Skeletal muscle cell (primary cell): ENCODE results near the gene GSTM5.
"Not testable (repeated sequence)": the region's sequence is repeated elsewhere in the genome, so short reads cannot be mapped to it uniquely, and the experiment has no call there.

Experiments
- DNase-seq: peaks from one replicate; pipeline ENCODE4 v3.0.0-alpha.2; 2010; ENCODE audit warnings: low read depth
- H3K4me3 ChIP-seq: 2 replicates; pipeline ENCODE4 v1.5.1; 2011; ENCODE audit warnings: low read depth, mild to moderate bottlenecking, control low read depth, low read length, moderate library complexity

The GSTM5 gene

DNA sequence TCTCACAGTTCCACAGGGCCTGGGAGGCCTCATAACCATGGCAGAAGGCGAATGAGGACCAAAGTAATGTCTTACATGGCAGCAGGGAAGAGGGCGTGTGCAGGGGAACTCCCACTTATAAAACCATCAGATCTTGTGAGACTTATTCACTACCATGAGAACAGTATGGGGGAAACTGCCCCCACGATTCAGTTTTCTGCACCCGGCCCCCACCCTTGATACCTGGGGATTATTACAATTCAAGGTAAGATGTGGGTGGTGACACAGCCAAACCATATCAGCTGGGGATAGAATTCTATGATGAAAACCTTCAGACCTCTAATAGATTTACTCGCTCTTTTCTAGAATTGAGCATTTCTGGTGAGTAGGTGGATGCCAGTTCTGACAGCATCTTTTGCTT lies 17.7 kb upstream of the GSTM5 start:
- DNase-seq, H3K4me3 ChIP-seq: not testable (repeated sequence)

DNA sequence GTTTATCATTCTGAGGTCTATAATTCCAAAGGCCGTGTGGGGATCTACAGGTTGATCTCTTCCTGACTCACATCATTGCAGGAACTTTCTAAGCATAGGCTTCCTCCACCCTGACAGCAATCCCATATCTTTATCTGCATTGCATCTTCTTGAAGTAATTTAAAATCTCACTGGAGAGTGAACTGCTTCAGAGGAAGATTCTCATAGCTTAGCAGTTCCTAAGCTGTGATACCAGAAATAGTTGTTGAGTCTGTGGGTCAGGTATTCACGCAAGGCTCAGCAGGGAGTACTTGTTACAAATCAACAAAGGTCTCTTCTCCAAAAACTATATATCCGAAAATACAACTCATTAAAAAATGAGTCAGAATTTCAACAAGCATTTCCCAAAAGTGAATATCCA lies 16.9 kb upstream of the GSTM5 start:
- not testable (repeated sequence) for H3K4me3 ChIP-seq, DNase-seq

- DNase-seq = no peak
- no peak overlapping the region for H3K4me3 ChIP-seq
Observed at GRCh38 chr1:109697066-109697465, 15.0 kb upstream of the GSTM5 start.

- H3K4me3 ChIP-seq, DNase-seq: not testable (repeated sequence)
Observed at GRCh38 chr1:109697861-109698260, 14.2 kb upstream of the GSTM5 start.

- DNase-seq, H3K4me3 ChIP-seq: not testable (repeated sequence)
Observed at GRCh38 chr1:109702940-109703339, 9.1 kb upstream of the GSTM5 start.

- no peak overlapping the region for H3K4me3 ChIP-seq
- DNase-seq = no peak
Observed at GRCh38 chr1:109704173-109704572, 7.9 kb upstream of the GSTM5 start.

DNA sequence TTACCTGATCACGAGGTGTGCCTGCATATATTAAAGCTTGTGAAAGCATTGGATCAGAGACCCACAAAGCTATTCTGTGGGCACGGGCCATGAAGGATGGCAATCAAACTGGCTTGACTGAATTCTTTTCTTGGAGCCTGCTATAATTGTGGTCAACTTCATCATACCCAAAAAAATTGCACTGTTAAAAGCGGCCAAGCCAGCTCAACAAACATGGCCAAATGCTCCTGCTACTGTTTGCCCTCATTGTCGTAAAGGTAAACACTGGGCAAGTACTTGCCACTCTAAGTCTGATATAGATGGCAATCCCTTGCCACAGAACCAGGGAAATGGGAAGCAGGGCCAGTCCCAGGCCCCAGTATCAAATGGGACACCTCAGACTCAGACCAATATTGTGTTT lies 6.6 kb upstream of the GSTM5 start:
- no peak overlapping the region for H3K4me3 ChIP-seq
- no peak for DNase-seq

DNA sequence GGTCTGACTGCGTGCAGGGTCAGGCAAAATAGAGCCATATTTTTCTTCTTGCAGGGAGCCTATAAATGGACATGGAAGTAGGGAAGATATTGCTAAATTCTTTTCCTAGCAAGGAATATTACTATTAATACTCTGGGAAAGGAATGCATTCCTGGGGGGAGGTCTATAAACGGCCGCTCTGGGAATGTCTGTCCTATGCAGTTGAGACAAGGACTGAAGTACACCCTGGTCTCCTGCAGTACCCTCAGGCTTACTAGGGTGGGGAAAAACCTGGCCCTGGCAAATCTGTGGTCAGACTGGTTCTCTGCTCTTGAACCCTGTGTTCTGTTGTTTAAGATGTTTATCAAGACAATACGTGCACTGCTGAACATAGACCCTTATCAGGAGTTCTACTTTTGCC lies 3.1 kb upstream of the GSTM5 start:
- not testable (repeated sequence) for DNase-seq, H3K4me3 ChIP-seq

DNA sequence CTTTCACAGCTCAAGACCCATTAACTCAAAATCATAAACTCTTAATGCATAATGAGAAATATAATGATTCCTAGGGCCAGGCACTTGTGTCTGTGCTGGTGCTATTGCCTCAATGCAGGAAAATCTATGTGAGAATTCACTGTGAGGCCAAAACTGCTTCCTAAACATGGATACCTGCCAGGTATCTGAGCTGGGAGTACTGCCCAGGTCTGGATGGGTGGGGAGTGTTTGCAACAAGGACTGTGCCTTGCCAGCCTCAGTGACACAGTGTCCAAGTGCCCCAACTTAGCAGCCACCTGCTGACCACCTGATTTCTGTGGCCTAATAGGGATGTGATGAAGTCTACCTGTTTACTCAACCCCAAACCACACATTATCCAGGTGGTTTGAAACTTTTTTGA lies 2.2 kb upstream of the GSTM5 start:
- DNase-seq, H3K4me3 ChIP-seq: not testable (repeated sequence)

DNA sequence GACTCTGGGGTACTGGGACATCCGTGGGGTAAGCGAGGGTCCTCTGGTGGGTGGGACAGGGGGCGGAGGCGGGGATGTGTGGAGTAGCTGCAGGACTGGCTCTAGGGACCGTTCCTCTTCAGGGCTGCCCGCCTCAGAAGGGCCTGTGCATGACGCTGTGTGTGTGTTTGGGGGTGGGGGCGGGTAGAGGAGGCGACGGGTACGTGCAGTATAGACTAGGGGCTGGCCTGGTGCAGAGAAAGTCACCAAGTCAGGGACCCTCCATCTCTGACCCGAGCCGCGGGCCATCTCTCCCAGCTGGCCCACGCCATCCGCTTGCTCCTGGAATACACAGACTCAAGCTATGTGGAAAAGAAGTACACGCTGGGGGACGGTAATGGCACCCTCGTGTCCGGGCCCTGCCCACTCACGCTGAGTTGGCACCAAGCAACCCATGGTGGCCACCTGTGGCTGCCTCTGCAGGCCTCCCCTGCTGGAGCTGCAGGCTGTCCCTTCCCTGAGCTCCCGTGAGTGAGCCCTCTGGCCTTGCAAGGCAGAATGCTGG lies 342 bp downstream of the GSTM5 start:
- no peak for DNase-seq
- H3K4me3 ChIP-seq = peak overlapping the region; percentile 18

DNA sequence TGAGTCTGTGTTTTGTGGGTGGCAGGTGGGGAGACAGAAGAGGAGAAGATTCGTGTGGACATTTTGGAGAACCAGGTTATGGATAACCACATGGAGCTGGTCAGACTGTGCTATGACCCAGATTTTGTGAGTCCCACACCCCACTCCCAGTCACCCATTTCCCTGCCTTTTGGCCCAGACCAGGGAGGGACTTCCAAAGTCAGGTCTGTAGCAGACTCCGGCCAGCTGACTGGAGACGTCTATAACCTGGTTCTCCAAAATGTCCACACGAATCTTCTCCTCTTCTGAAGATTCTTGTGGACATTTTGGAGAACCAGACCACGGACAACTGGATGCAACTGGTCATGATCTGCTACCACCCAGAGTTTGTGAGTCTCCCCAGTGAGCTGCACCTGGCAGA lies 1.6 kb downstream of the GSTM5 start:
- DNase-seq = no peak

DNA sequence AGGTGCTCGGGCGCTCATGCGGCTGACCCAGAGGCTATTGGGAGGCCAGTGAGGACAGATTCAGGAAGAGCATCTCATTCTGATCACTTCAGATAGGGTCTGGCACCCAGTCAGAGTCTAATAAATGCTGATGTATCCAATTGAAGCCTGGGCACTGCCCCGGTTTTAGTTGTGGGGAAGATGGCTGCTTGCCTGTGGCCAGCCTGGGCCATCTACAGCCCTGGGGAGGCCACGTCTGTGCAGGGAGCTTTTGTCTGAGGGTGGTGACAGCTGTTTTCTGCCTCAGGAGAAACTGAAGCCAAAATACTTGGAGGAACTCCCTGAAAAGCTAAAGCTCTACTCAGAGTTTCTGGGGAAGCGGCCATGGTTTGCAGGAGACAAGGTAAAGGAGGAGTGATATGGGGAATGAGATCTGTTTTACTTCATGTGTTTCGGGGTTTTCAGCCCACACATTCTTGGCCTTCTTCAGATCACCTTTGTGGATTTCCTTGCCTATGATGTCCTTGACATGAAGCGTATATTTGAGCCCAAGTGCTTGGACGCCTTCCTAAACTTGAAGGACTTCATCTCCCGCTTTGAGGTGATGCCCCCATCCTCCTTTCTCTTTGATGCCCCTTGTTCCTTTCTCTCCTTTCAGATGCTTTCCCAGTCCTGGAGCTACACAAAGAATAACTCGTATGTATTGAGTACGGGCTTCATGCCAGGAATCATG lies 2.8 kb downstream of the GSTM5 start:
- H3K4me3 ChIP-seq = no peak overlapping the region
- DNase-seq = no peak

More for the DNA sequence above, 1.6 kb downstream of the GSTM5 start:
- no peak overlapping the region for H3K4me3 ChIP-seq

DNA sequence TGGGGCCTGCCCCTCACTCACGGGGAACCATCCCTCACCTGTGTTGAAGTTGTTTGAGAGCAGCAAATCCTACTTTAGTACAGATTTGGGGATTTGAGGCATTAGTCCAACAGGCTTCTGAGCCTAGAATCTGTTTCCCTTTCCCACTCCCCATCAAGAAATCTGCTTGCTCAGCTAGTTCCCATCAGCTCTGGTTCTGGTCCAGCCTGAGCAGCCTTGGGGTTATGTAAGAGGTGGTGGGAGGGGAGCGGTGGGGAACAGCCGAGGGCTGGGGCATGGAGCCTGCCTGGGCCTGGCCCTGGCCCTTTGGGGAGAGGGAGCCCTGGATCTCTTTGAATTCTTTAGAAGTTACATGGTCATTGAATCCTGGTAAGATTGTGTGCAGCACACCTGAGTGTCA lies 4.1 kb downstream of the GSTM5 start:
- H3K4me3 ChIP-seq = no peak overlapping the region
- DNase-seq = no peak

GRCh38 chr1:109716570-109717090 lies 4.6 kb downstream of the GSTM5 start:
- H3K4me3 ChIP-seq = no peak overlapping the region
- DNase-seq = no peak

DNA sequence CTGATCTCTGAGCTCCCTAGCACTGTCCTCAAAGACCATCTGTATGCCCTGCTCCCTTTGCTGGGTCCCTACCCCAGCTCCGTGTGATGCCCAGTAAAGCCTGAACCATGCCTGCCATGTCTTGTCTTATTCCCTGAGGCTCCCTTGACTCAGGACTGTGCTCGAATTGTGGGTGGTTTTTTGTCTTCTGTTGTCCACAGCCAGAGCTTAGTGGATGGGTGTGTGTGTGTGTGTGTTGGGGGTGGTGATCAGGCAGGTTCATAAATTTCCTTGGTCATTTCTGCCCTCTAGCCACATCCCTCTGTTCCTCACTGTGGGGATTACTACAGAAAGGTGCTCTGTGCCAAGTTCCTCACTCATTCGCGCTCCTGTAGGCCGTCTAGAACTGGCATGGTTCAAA lies 5.7 kb downstream of the GSTM5 start:
- H3K4me3 ChIP-seq = no peak overlapping the region
- no peak for DNase-seq

DNA sequence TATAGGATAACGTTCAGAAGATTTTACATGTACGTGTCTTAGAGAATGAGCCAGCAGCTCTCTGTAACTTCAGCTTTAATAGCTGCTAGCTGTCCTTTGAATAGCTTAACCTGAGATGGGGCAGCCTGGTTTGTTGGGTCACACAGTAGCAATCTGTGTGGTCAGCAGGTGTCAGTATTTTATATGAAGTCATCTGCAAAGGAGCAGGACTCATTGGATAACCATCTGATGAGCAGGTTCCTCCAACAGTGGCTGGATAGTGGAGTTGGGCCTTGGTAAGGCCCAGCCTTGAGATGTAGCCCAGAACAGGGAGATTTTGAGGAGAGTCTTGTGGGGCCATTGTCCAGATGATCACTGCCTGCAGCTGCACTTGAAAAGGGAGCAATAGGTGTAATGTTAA lies 6.4 kb downstream of the GSTM5 start:
- no peak for DNase-seq
- no peak overlapping the region for H3K4me3 ChIP-seq

- DNase-seq = no peak
- no peak overlapping the region for H3K4me3 ChIP-seq
Observed at GRCh38 chr1:109719337-109719837, 7.3 kb downstream of the GSTM5 start.

GRCh38 chr1:109721042-109721441 lies 9.0 kb downstream of the GSTM5 start:
- no peak overlapping the region for H3K4me3 ChIP-seq
- no peak for DNase-seq

DNA sequence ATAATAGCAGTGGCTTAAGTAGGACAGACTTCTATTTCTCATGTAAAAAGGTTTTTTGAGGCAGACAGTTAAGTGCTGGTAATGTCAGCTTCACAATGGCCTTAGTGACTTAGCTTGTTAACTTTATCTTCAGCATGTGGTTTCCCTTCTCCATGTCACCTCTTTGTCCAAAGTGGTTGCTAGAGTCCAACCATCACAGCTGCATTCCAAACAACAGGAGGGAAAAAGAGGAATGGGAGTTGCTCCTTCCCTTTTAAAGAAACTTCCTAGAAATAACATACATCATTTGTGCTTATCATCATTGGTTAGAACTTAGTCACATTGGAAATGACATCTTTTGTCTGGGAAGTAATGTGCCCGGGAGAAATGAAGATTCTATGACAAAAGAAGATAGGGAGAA lies 9.9 kb downstream of the GSTM5 start:
- H3K4me3 ChIP-seq = no peak overlapping the region
- DNase-seq = no peak

DNA sequence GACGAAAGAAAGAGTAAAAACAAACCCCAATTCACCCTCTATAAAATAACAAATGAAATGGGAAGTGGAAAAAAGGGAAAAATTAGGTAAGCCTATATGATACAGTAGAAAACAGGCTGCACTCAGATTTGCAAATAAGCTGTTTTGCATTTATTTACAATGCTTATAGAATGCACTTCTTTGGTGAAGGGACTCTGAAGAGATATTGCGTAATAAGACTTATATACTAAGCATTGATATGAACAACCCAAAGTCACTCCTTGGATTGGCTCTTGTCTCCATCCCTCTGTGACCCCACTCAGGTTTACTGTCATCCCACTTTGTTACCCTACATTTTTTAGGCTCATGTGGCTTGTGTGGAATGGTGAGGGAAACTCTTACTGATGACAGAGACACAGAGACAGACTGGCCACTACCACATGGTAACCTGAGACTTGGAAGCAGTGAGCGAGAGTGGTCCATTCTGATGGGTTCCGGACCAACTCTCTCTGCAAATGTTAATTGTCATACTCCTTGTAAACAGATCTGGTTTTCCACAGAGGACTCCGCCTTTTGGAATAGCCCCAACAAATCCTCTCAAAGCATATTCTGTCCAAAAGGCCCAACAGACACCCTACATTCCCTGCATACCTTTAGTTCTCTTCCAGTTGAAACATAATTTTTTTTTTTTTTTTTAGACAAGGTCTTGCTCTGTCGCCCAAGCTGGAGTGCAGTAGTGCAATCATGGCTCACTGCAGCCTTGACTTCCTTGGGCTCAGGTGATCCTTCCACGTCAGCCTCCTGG lies 11.0 kb downstream of the GSTM5 start:
- DNase-seq = no peak

More for the DNA sequence above, 11.0 kb downstream of the GSTM5 start:
- no peak overlapping the region for H3K4me3 ChIP-seq
